HepG2 (cell line): Measurements from ENCODE around the gene PRDX2. TPM values are rescaled to one million over a fixed set of nuclear protein-coding genes. Genes with fewer than 3 reads are reported as not detected.
A peak's percentile ranks its signal among the peaks of the same experiment; 100 is the strongest.

ENCODE experiments used
- CENPT ChIP-seq: sonication (generic); formaldehyde crosslinking; IDR thresholded peaks from 2 replicates; pipeline ENCODE4 v1.8.0; 2022; ENCODE audit warnings: low read depth, mild to moderate bottlenecking, moderate library complexity, missing genetic modification reagents
- CHD2 ChIP-seq: IDR thresholded peaks from 2 replicates; pipeline ENCODE4 v1.6.1; 2011; ENCODE audit warnings: low read depth, low read length, improper control_type of control experiment
- CREM ChIP-seq, 2 experiments: sonication (generic) in 1 of 2; formaldehyde crosslinking in 1 of 2; IDR thresholded peaks; 2 replicates each; pipeline versions ENCODE4 v1.4.0 to v1.6.1; 2016 to 2020; ENCODE audit warnings: antibody characterized with exemption in 1 of 2, mild to moderate bottlenecking in 1 of 2, missing genetic modification reagents in 1 of 2
- GFI1 ChIP-seq: sonication (generic); formaldehyde crosslinking; IDR thresholded peaks from 2 replicates; pipeline ENCODE4 v1.5.0; 2020; ENCODE audit warnings: missing genetic modification reagents, mild to moderate bottlenecking, borderline replicate concordance
- GTF3A ChIP-seq: sonication (generic); formaldehyde crosslinking; conservative IDR thresholded peaks from 2 replicates; pipeline ENCODE4 v1.4.0; 2020; ENCODE audit warnings: mild to moderate bottlenecking, missing genetic modification reagents
- ISL2 ChIP-seq: sonication (generic); formaldehyde crosslinking; IDR thresholded peaks from 2 replicates; pipeline ENCODE4 v1.5.0; 2020; ENCODE audit warnings: missing genetic modification reagents
- NFKBIZ ChIP-seq: IDR thresholded peaks from 2 replicates; pipeline ENCODE4 v1.6.1; 2018; ENCODE audit warnings: missing genetic modification reagents, missing compliant biosample characterization
- PAF1 ChIP-seq: IDR thresholded peaks from 2 replicates; pipeline ENCODE4 v1.6.1; 2016; ENCODE audit warnings: missing genetic modification reagents, missing compliant biosample characterization
- POLR2AphosphoS5 ChIP-seq: IDR thresholded peaks from 2 replicates; pipeline ENCODE4 v1.6.1; 2012; ENCODE audit warnings: low read depth, low read length
- TGIF2 ChIP-seq: IDR thresholded peaks from 2 replicates; pipeline ENCODE4 v1.6.1; 2016; ENCODE audit warnings: control low read depth, missing compliant biosample characterization
- UBTF ChIP-seq: sonication (generic); formaldehyde crosslinking; IDR thresholded peaks from 2 replicates; pipeline ENCODE4 v1.4.0; 2020; ENCODE audit warnings: mild to moderate bottlenecking, missing genetic modification reagents
- XBP1 ChIP-seq: sonication (generic); formaldehyde crosslinking; IDR thresholded peaks from 2 replicates; pipeline ENCODE4 v1.5.0; 2020; ENCODE audit warnings: missing genetic modification reagents
- ZBTB43 ChIP-seq: sonication (generic); formaldehyde crosslinking; conservative IDR thresholded peaks from 2 replicates; pipeline ENCODE4 v1.4.0; 2020; ENCODE audit warnings: missing genetic modification reagents
- ZNF530 ChIP-seq: sonication (generic); formaldehyde crosslinking; IDR thresholded peaks from 2 replicates; pipeline ENCODE4 v1.5.0; 2020; ENCODE audit warnings: low read depth, mild to moderate bottlenecking, missing genetic modification reagents
- ZNF546 ChIP-seq: sonication (generic); formaldehyde crosslinking; conservative IDR thresholded peaks from 2 replicates; pipeline ENCODE4 v1.8.1; 2023; ENCODE audit warnings: mild to moderate bottlenecking, missing genetic modification reagents
- ZNF850 ChIP-seq: sonication (generic); formaldehyde crosslinking; conservative IDR thresholded peaks from 2 replicates; pipeline ENCODE4 v1.9.0; 2021; ENCODE audit warnings: mild to moderate bottlenecking, missing genetic modification reagents
- polyA plus RNA-seq, 8 experiments: library from polyadenylated mRNA; depleted of rRNA in 3 of 8; stranded (reverse) in 7 of 8; unstranded in 1 of 8; fragments of >200 nt; fragmentation: Illumina TruSeq in 4 of 8; extraction: Trizol in 4 of 8; gene quantifications; 2 replicates each; pipeline versions ENCODE4 v1.2.1 to v1.2.3, GENCODE V29; 2011 to 2016; ENCODE audit warnings: low read depth in 4 of 8, missing spikeins in 1 of 8, mixed read lengths in 1 of 8; ENCODE audit not compliant: insufficient read depth in 1 of 8
- total RNA-seq, 5 experiments: library from RNA; depleted of rRNA; stranded (reverse); fragments of >200 nt; fragmentation: Illumina TruSeq; extraction: Trizol; gene quantifications; 2 replicates each; pipeline ENCODE4 v1.2.3, GENCODE V29; 2016; ENCODE audit warnings: low read depth in 1 of 5
- TF ChIP-seq, protein P1 (sequence below): IDR thresholded peaks from 2 replicates; pipeline ENCODE4 v1.4.0; 2020; ENCODE audit warnings: mild to moderate bottlenecking, missing genetic modification reagents
- TF ChIP-seq, protein P2 (sequence below): sonication (generic); formaldehyde crosslinking; IDR thresholded peaks from 2 replicates; pipeline ENCODE4 v1.4.0; 2020; ENCODE audit warnings: missing genetic modification reagents, borderline replicate concordance
- TF ChIP-seq, protein P3 (sequence below): sonication (generic); formaldehyde crosslinking; IDR thresholded peaks from 2 replicates; pipeline ENCODE4 v1.5.0; 2020; ENCODE audit warnings: mild to moderate bottlenecking, missing genetic modification reagents, moderate library complexity

PRDX2 gene
- total and polyA plus RNA-seq, 2 of the 13 experiments (the other 11 are each of a cell fraction or from before 2014, with no cell fraction given): 218 to 381 TPM

DNA sequence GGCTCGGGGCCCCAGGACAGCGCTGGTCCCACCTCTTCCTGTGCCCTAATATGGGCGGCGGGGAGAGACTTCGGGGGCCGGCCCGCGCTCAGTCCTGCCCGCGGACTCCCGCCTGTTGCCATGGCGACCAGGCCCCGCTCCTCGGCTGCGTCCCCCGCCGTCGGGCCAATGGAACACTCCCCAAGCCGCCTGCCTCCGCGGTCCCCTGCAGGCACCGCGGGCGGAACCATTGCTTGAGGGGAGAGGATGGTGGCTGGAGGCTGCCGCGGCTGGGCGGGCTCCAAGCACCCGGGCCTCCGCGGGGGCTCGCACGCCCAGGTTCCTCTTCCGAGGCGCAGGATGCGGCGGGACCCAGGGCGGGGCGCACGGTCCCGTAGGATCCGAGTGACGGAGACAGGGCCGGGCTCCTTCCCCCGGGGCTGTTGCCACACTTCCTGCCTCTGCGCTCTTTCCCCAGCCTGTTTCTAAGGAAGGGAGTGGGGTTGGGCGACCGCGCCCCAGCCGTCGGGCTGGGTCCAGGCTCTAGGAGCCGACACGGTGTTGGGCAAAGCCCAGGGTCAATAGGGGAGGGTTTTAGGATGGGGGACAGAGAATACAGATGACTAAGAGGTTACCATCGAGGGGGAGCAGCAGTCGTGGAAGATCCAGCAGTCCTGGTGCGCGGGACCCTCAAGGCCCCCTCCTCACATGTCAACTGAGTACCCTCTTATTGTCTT, 11.5 kb downstream of the PRDX2 start (continued):
- no peak for TF ChIP-seq ZNF530 (CRISPR knock-in tag)
- 0 out of 2 replicates have a peak, but pooled peaks have one; percentile 8 for TF ChIP-seq ZBTB43 (CRISPR knock-in tag)
- TF ChIP-seq GTF3A: no peak
- no peak for TF ChIP-seq ZNF850
- TF ChIP-seq, protein P1, sequence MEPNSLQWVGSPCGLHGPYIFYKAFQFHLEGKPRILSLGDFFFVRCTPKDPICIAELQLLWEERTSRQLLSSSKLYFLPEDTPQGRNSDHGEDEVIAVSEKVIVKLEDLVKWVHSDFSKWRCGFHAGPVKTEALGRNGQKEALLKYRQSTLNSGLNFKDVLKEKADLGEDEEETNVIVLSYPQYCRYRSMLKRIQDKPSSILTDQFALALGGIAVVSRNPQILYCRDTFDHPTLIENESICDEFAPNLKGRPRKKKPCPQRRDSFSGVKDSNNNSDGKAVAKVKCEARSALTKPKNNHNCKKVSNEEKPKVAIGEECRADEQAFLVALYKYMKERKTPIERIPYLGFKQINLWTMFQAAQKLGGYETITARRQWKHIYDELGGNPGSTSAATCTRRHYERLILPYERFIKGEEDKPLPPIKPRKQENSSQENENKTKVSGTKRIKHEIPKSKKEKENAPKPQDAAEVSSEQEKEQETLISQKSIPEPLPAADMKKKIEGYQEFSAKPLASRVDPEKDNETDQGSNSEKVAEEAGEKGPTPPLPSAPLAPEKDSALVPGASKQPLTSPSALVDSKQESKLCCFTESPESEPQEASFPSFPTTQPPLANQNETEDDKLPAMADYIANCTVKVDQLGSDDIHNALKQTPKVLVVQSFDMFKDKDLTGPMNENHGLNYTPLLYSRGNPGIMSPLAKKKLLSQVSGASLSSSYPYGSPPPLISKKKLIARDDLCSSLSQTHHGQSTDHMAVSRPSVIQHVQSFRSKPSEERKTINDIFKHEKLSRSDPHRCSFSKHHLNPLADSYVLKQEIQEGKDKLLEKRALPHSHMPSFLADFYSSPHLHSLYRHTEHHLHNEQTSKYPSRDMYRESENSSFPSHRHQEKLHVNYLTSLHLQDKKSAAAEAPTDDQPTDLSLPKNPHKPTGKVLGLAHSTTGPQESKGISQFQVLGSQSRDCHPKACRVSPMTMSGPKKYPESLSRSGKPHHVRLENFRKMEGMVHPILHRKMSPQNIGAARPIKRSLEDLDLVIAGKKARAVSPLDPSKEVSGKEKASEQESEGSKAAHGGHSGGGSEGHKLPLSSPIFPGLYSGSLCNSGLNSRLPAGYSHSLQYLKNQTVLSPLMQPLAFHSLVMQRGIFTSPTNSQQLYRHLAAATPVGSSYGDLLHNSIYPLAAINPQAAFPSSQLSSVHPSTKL (CRISPR knock-in tag): no peak; the same call in 1 of the 2 replicates
- TF ChIP-seq, protein P2, sequence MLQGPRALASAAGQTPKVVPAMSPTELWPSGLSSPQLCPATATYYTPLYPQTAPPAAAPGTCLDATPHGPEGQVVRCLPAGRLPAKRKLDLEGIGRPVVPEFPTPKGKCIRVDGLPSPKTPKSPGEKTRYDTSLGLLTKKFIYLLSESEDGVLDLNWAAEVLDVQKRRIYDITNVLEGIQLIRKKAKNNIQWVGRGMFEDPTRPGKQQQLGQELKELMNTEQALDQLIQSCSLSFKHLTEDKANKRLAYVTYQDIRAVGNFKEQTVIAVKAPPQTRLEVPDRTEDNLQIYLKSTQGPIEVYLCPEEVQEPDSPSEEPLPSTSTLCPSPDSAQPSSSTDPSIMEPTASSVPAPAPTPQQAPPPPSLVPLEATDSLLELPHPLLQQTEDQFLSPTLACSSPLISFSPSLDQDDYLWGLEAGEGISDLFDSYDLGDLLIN (CRISPR knock-in tag): no peak
- no peak for TF ChIP-seq PAF1 (CRISPR knock-in tag)
- no peak for TF ChIP-seq CREM (IDR thresholded peaks at IDR 0.05)
- no peak for TF ChIP-seq CREM (CRISPR knock-in tag; IDR thresholded peaks at IDR 0.05)
- TF ChIP-seq, protein P3, sequence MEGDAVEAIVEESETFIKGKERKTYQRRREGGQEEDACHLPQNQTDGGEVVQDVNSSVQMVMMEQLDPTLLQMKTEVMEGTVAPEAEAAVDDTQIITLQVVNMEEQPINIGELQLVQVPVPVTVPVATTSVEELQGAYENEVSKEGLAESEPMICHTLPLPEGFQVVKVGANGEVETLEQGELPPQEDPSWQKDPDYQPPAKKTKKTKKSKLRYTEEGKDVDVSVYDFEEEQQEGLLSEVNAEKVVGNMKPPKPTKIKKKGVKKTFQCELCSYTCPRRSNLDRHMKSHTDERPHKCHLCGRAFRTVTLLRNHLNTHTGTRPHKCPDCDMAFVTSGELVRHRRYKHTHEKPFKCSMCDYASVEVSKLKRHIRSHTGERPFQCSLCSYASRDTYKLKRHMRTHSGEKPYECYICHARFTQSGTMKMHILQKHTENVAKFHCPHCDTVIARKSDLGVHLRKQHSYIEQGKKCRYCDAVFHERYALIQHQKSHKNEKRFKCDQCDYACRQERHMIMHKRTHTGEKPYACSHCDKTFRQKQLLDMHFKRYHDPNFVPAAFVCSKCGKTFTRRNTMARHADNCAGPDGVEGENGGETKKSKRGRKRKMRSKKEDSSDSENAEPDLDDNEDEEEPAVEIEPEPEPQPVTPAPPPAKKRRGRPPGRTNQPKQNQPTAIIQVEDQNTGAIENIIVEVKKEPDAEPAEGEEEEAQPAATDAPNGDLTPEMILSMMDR (CRISPR knock-in tag): no peak
- TF ChIP-seq CHD2: no peak
- no peak for TF ChIP-seq GFI1 (CRISPR knock-in tag)
- peak; percentile 29; the same call in 1 of the 2 replicates for TF ChIP-seq ISL2 (CRISPR knock-in tag)
- no peak for TF ChIP-seq XBP1 (CRISPR knock-in tag)
- TF ChIP-seq TGIF2 (CRISPR knock-in tag): peak; percentile 62; the same call in 1 of the 2 replicates
- TF ChIP-seq ZNF546 (CRISPR knock-in tag): no peak
- no peak for TF ChIP-seq CENPT
- TF ChIP-seq NFKBIZ: no peak
- peak; percentile 75 for TF ChIP-seq UBTF (CRISPR knock-in tag)
- no peak for TF ChIP-seq POLR2AphosphoS5
